ENCODE measurements around the gene MAIP1.

GRCh38 chr2:199932312-199932855, 23.0 kb upstream of the MAIP1 start:
- no peak for TF ChIP-seq REST (IDR thresholded peaks at IDR 0.05; ENCODE audit: insufficient replicate concordance, low read depth)
- no peak for TF ChIP-seq POLR2AphosphoS5 (IDR thresholded peaks at IDR 0.05; ENCODE audit: low read depth)
